ENCODE data around the gene INTS15.

INTS15 gene

DNA sequence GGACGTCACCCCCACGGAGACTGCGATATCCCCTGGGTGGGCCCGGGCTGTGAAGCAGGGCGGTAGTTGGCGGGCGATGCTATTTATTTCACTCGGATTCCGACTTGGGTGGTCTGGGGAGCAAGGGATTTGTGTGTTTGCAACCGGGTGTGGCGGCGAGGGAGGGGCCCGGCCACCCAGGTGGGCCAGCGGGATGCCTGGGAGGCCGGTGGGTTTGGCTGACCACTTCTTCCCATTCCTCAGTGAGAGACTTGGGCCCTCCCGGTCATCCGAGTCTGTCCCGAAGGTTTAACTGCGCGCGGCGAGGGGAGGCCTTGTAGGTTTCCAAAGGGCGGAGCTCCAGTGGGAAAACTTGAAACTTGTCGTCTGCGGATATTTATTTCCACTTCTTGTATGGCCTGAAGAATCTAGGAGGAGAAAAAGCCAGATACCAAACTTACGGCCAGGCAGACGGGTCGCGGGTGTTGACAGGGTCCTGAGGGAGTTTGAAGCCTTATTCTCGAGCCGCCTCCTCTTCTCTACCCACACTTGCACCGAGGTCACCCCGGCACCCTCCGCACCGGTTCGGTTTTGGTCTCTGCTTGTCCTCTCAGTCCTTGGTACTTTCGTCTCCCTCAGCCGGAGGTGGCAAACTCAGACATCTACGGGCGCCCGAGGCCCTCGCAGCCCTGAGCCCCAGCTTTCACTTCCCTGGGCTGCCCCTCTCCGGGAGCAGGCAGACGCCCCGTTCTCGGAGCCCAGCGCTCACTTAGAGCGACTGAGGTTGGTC is 65.2 kb downstream of the INTS15 start:
- no peak overlapping the region for H3K27ac ChIP-seq
- no peak overlapping the region for H3K4me3 ChIP-seq
- peak; percentile 65 for DNase-seq (ENCODE audit: low spot score)
- no peak for TF ChIP-seq CTCF (IDR thresholded peaks at IDR 0.05)

GRCh38 chr7:6655636-6656385 is 66.0 kb downstream of the INTS15 start:
- Histone ChIP-seq H3K27ac (no peak overlapping the region), H3K4me3 (no peak overlapping the region)
- no peak for TF ChIP-seq CTCF (IDR thresholded peaks at IDR 0.05)
- peak; percentile 62 for DNase-seq (ENCODE audit: low spot score)

DNA sequence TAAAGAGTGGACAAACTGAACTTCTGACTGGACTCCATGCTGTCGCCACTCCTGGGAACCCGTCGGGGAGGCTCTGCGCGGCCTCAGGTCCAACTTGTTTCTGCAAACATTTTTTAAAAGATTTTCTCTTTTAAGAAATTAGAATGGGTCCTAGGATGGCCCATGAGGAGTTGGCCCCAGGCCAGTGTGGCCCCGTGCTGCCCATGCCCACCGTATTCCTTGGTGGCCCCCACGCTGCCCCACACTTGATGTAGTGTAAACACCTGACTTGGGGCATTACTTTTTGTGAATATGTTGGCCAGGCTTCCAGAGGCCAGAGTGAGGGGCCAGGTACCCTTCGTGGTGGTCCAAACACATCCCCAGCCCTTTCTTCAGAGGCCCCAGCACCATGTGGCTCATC is 66.6 kb downstream of the INTS15 start:
- H3K27ac ChIP-seq = no peak overlapping the region
- no peak for DNase-seq (ENCODE audit: low spot score)
- TF ChIP-seq CTCF (IDR thresholded peaks at IDR 0.05) = no peak
- no peak overlapping the region for H3K4me3 ChIP-seq

All from coronary artery (tissue), 2 donors.